ENCODE data around the gene REEP1.

The REEP1 gene

GRCh38 chr2:86229221-86229620, 108.2 kb downstream of the REEP1 start:
- in situ Hi-C loops (cut with HindIII; ENCODE audit: low sequenced_read_pairs) = loop anchor here (10.0 kb wide), 1 partner anchor 156 kb away; no protein-coding TSS in a partner anchor

- in situ Hi-C loops (cut with HindIII; ENCODE audit: low sequenced_read_pairs) = loop anchor here (10.0 kb wide), 1 partner anchor 156 kb away; no protein-coding TSS in a partner anchor
Measured at GRCh38 chr2:86228574-86228973, 108.9 kb downstream of the REEP1 start.

GRCh38 chr2:86227685-86228084, 109.7 kb downstream of the REEP1 start:
- in situ Hi-C loops (cut with HindIII; ENCODE audit: low sequenced_read_pairs) = loop anchor here (10.0 kb wide), 1 partner anchor 157 kb away; no protein-coding TSS in a partner anchor

GRCh38 chr2:86226636-86227520, 110.5 kb downstream of the REEP1 start:
- in situ Hi-C loops (cut with HindIII; ENCODE audit: low sequenced_read_pairs) = loop anchor here (10.0 kb wide), 1 partner anchor 158 kb away; no protein-coding TSS in a partner anchor

DNA sequence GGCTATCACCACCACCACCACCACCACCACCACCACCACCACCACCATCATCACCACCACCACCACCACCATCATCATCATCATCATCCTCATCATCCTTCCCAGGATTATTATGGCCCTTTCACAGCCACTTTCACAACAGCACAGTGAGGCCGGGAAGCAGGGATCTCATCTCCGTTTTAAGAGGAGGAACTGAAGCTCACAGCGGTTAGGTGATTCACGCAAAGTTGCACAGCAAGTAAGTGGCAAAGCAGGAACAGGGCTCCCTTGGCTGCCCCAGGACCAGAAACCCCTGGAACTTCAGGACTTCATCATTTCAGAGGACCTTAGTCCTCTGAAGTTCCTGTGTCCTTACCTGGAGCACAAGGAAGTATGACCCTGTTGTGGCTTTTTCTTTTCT, 111.4 kb downstream of the REEP1 start:
- in situ Hi-C loops (cut with HindIII; ENCODE audit: low sequenced_read_pairs) = loop anchor here (10.0 kb wide), 1 partner anchor 159 kb away; no protein-coding TSS in a partner anchor

- in situ Hi-C loops (cut with HindIII; ENCODE audit: low sequenced_read_pairs) = loop anchor here (10.0 kb wide), 1 partner anchor 159 kb away; no protein-coding TSS in a partner anchor
Measured at GRCh38 chr2:86225581-86225980, 111.8 kb downstream of the REEP1 start.

GRCh38 chr2:86224645-86225355, 112.6 kb downstream of the REEP1 start:
- in situ Hi-C loops (cut with HindIII; ENCODE audit: low sequenced_read_pairs) = loop anchor here (10.0 kb wide), 1 partner anchor 160 kb away; no protein-coding TSS in a partner anchor

DNA sequence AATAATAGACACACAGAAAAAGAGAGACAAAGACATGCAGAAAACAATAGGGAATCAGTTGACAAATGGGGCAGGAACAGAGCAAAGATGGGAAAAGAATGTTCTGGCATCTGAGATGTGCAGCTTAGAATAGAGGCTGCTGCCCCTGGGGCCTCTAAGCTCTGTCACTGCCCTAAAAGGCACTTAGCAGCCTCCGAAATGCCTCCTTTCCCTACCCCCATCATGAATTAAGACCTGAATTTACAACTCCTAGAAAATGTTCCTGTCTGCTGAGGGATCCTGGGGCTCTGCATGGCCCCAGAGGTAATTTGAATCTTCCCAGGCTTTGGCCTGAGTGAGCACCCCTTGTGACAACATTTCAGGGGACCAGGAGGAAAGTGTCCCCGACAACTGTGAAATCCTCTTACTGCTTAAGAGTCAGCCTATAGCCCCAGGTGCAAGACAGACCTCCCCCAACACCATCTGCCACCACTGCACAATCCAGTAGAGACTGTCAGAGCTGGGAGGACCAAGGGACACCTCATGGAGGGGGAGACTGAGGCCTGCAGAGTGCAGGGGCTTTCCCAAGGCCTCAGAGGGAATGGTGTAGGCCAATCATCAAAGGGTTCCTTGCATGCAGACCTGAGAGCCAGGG, 113.4 kb downstream of the REEP1 start:
- in situ Hi-C loops (cut with HindIII; ENCODE audit: low sequenced_read_pairs) = loop anchor here (10.0 kb wide), 1 partner anchor 161 kb away; no protein-coding TSS in a partner anchor

DNA sequence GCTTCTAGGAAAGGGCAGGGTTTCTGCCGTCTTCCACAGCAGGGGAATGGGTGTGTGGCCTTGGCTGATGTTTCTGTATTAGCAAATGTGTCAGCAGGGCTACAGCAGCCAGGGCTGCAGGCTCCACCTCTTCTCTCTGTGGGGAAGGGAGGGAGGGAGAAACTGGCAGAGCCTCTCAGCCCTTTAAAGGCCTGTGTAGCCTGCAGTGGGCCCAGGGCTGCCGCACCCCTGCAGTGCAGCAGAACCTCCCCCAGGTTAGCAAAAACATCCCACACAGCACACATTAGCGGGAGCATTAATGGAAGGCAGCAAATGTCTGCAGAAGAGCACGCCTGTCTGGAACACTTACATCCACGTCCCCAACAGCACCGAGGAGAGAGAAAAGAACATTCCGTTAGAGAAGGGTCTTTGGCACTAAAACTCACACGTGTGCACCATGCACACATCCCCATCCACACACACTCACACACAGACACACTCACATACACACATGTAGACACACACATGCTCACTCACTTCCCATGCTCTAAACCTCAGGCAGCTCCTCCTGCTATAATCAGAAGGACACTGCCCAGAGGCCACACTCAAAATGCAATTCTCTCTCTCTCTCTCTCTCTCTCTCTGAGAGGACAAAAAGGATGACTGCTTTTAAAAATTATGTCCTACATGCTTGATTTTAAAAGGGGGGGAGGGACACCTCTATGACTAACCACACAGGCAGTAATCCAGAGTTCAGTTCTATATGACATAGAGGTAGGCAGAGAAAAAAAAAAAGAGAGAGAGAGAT, 114.1 kb downstream of the REEP1 start:
- in situ Hi-C loops (cut with HindIII; ENCODE audit: low sequenced_read_pairs) = loop anchor here (10.0 kb wide), 1 partner anchor 161 kb away; no protein-coding TSS in a partner anchor

DNA sequence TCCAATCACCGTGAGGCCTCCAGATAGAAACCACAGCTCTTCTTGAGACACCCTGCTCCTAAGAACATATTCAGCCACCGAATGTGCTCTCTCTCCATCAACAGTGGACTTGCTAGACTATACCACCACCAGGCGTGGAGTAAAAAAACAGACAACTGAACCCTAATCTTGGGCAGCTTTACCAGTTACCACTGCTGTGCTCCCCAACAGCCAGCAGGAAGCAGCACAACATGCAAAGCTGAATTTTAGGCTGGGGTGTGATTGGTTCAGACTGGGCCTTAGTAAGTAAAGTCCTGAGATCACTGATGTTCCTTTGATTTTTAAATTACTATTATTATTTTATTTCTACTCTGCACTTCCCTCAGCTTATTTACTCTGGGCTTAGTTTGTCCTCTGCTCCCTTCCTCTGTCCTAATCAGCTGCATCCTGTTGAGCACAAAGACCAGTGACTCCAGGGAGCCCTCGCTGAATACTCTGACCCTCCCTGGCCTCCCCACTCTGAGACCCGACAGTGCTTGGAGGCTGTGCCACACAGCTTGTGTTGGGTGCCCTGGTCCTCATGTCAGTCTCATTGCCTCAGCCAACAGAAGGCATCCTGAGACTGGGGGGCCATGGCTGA, 116.3 kb downstream of the REEP1 start:
- in situ Hi-C loops (cut with HindIII; ENCODE audit: low sequenced_read_pairs) = loop anchor here (10.0 kb wide), 1 partner anchor 164 kb away; no protein-coding TSS in a partner anchor

- in situ Hi-C loops (cut with HindIII; ENCODE audit: low sequenced_read_pairs) = loop anchor here (10.0 kb wide), 1 partner anchor 165 kb away; no protein-coding TSS in a partner anchor
Measured at GRCh38 chr2:86219896-86220295, 117.5 kb downstream of the REEP1 start.

GRCh38 chr2:86218124-86218523, 119.3 kb downstream of the REEP1 start:
- in situ Hi-C loops (cut with HindIII; ENCODE audit: low sequenced_read_pairs) = no loop called here

GRCh38 chr2:86216575-86217555, 120.6 kb downstream of the REEP1 start:
- in situ Hi-C loops (cut with HindIII; ENCODE audit: low sequenced_read_pairs) = no loop called here

DNA sequence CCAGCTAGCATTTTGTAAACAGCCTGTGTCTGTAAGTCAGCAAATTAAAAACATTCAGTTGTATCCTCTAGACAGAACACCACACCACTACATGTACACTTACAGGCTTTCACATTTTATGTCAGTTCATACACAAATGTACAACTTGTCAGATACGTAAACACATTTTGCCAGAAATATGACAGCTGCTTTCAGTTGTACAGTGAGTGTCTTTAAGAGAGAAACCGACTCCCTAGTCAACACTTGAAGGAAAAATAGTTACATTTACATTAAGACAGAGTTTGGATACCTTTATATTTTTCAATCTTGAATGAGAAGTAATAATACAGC, 123.0 kb downstream of the REEP1 start:
- in situ Hi-C loops (cut with HindIII; ENCODE audit: low sequenced_read_pairs) = no loop called here

- in situ Hi-C loops (cut with HindIII; ENCODE audit: low sequenced_read_pairs) = no loop called here
Measured at GRCh38 chr2:86213699-86214502, 123.5 kb downstream of the REEP1 start.

DNA sequence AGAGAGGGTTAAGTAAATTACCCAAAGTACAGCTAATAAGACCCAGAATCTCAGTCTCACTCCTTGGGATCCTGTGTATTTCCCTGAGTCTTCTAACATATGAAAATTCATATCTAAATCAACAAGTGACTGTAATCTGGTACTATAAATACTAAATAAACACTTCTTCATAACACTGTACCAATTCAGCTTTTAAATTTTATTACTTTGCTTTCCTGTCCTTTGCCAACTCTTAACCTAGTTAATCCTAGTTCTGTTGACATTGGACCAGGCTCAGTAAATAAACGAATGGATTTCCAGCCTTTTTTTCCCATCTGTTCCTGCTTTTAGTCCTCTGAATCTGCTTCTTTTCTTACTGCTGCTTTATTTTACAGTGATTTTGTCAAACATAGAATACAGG, 124.4 kb downstream of the REEP1 start:
- in situ Hi-C loops (cut with HindIII; ENCODE audit: low sequenced_read_pairs) = no loop called here

- in situ Hi-C loops (cut with HindIII; ENCODE audit: low sequenced_read_pairs) = no loop called here
Measured at GRCh38 chr2:86211796-86212188, 125.6 kb downstream of the REEP1 start.

Data from endothelial cell of hepatic sinusoid (primary cell).